Body of pancreas (tissue), 4 donors: ENCODE data around the gene THSD4.

ENCODE experiments used
- POLR2A ChIP-seq, 3 donors: fragments of 450-650 bp; IDR thresholded peaks; one replicate each; pipeline ENCODE4 v1.6.1; 2016; ENCODE audit warnings: antibody characterized with exemption in 3 of 3, mild to moderate bottlenecking in 2 of 3
- TF ChIP-seq, protein P1 (sequence below), 7 experiments: fragments of 450-650 bp in 4 of 7; fragments of 200-600 bp in 3 of 7; sonication (generic) in 3 of 7; IDR thresholded peaks; one replicate each; pipeline ENCODE4 v1.5.1; 2016 to 2019; ENCODE audit warnings: antibody characterized with exemption in 7 of 7

DNA sequence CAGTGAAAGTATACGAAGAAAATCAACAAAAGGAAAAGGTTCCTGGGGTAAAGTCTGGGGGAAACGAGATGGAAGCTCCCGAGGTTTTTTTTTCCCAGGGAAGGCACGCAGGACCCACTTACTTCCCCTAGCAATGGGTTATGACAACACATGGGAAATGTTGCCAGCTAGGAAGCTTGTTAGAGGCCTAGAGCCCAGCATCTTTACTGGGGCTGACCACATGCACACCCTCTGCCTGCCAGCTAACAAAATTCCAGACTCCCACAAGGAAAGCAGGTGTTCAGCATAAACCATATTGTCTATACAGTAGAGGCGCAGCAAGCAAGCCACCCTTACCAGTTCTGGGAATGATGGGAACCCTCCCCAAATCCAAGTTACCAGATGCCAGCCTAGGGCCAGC is 436.3 kb downstream of the THSD4 start:
- TF ChIP-seq, protein P1, sequence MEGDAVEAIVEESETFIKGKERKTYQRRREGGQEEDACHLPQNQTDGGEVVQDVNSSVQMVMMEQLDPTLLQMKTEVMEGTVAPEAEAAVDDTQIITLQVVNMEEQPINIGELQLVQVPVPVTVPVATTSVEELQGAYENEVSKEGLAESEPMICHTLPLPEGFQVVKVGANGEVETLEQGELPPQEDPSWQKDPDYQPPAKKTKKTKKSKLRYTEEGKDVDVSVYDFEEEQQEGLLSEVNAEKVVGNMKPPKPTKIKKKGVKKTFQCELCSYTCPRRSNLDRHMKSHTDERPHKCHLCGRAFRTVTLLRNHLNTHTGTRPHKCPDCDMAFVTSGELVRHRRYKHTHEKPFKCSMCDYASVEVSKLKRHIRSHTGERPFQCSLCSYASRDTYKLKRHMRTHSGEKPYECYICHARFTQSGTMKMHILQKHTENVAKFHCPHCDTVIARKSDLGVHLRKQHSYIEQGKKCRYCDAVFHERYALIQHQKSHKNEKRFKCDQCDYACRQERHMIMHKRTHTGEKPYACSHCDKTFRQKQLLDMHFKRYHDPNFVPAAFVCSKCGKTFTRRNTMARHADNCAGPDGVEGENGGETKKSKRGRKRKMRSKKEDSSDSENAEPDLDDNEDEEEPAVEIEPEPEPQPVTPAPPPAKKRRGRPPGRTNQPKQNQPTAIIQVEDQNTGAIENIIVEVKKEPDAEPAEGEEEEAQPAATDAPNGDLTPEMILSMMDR (IDR thresholded peaks at IDR 0.05), result no peak
- TF ChIP-seq POLR2A (IDR thresholded peaks at IDR 0.05), result no peak
